Endothelial cell (in vitro differentiated cells): ENCODE measurements around the gene LIPT1. TPM values are rescaled to one million over a fixed set of nuclear protein-coding genes. Genes with fewer than 3 reads are reported as not detected.
A peak's percentile ranks its signal among the peaks of the same experiment; 100 is the strongest.

Experiments
- DNase-seq: peaks from one replicate; pipeline ENCODE4 v3.0.0; 2021; ENCODE audit warnings: low spot score
- H3K27ac Mint-ChIP-seq: one replicate; pipeline ENCODE4 v1.8.0; 2021; ENCODE audit warnings: mixed read lengths, inconsistent platforms; ENCODE audit not compliant: unreplicated experiment
- H3K27me3 Mint-ChIP-seq: one replicate; pipeline ENCODE4 v1.8.0; 2021; ENCODE audit warnings: mild to moderate bottlenecking, moderate library complexity, mixed read lengths, inconsistent platforms; ENCODE audit not compliant: unreplicated experiment
- H3K36me3 Mint-ChIP-seq: one replicate; pipeline ENCODE4 v1.8.0; 2021; ENCODE audit warnings: mild to moderate bottlenecking, low read depth, mixed read lengths, inconsistent platforms; ENCODE audit not compliant: unreplicated experiment
- H3K4me1 Mint-ChIP-seq: one replicate; pipeline ENCODE4 v1.8.0; 2021; ENCODE audit warnings: mild to moderate bottlenecking, mixed read lengths, inconsistent platforms; ENCODE audit not compliant: unreplicated experiment
- H3K4me3 Mint-ChIP-seq: one replicate; pipeline ENCODE4 v1.8.0; 2021; ENCODE audit warnings: mild to moderate bottlenecking, mixed read lengths, inconsistent platforms; ENCODE audit not compliant: unreplicated experiment
- H3K9me3 Mint-ChIP-seq: one replicate; pipeline ENCODE4 v1.8.0; 2021; ENCODE audit warnings: mixed read lengths, inconsistent platforms; ENCODE audit not compliant: unreplicated experiment
- CTCF ChIP-seq: fragments of 200-600 bp; sonication (generic); IDR thresholded peaks from one replicate; pipeline ENCODE4 v1.5.0; 2021; ENCODE audit warnings: antibody characterized with exemption; ENCODE audit not compliant: unreplicated experiment
- total RNA-seq: library from RNA; stranded (reverse); fragmentation: NEBNext Ultra II Directional; extraction: Animal tissue kit (Norgen Biotek cat#: 25700); gene quantifications from one replicate; pipeline ENCODE4 v1.2.1, GENCODE V29; 2021; ENCODE audit not compliant: unreplicated experiment

Gene LIPT1
- total RNA-seq, 1 donor from 2014 or later, result 6.9 TPM

- Mint-ChIP-seq H3K4me1 (peaks cover 5% of the 10 kb centered on the region), H3K27ac (peak within 1 kb of the TSS; percentile 86), H3K9me3 (no peaks in the 10 kb centered on the region), H3K27me3 (peaks cover 2% of the 10 kb centered on the region), H3K36me3 (peaks cover 5% of the 10 kb centered on the region), H3K4me3 (peak within 1 kb of the TSS; percentile 95)
- no peak for TF ChIP-seq CTCF
- DNase-seq, result peak; percentile 92
Measured at GRCh38 chr2:99141110-99142108, 13.4 kb upstream of the LIPT1 start, which contains the start of gene C2orf15. TSS of gene C2orf15 (plus strand) at chr2:99141707. CDS start at chr2:99150559, 8,852 bp downstream.

DNA sequence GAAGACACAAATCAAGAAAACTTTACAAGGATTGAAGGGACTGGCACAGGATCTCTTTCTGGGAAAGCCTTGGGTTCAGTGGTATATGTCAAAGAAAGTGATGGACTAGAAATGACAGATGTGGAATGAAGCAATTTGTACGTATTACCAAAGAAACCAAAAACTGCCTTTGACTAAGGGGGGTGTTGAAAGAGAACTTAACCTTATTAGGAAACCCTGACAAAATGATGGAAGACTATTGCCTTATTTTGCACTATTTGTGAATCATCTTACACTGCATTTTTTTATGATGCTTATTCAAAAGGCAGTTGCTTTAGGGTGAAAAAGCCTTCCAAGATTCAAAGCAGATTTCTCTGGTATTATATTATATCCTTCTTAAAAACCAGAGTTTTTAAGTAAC, 4.1 kb upstream of the LIPT1 start:
- TF ChIP-seq CTCF, result no peak
- DNase-seq, result no peak
- Mint-ChIP-seq H3K27me3 (peaks cover 3% of the 10 kb centered on the region), H3K36me3 (no peaks in the 10 kb centered on the region), H3K4me3 (no peak overlapping the region), H3K4me1 (peaks cover 12% of the 10 kb centered on the region), H3K27ac (no peak overlapping the region), H3K9me3 (no peaks in the 10 kb centered on the region)

- H3K36me3 Mint-ChIP-seq, result no peaks in the 10 kb centered on the region
- peaks cover 3% of the 10 kb centered on the region for H3K27me3 Mint-ChIP-seq
- H3K27ac Mint-ChIP-seq, result no peak overlapping the region
- H3K4me3 Mint-ChIP-seq, result no peak overlapping the region
- DNase-seq, result no peak
- TF ChIP-seq CTCF, result no peak
- H3K9me3 Mint-ChIP-seq, result no peaks in the 10 kb centered on the region
- H3K4me1 Mint-ChIP-seq, result peaks cover 15% of the 10 kb centered on the region
Measured at GRCh38 chr2:99152199-99152895, 2.4 kb upstream of the LIPT1 start.

GRCh38 chr2:99153921-99154604, 704 bp upstream of the LIPT1 start:
- H3K4me1 Mint-ChIP-seq, result peaks cover 16% of the 10 kb centered on the region
- no peak overlapping the region for H3K27ac Mint-ChIP-seq
- no peaks in the 10 kb centered on the region for H3K36me3 Mint-ChIP-seq
- H3K9me3 Mint-ChIP-seq, result no peaks in the 10 kb centered on the region
- H3K27me3 Mint-ChIP-seq, result peaks cover 5% of the 10 kb centered on the region
- no peak for TF ChIP-seq CTCF
- no peak for DNase-seq
- peak overlapping the region; percentile 94 for H3K4me3 Mint-ChIP-seq
